HepG2 (cell line): ENCODE results near the gene PFKP. TPM values are rescaled to one million over a fixed set of nuclear protein-coding genes. Genes with fewer than 3 reads are reported as not detected.

Experiments
- ATAC-seq: fragments of 200-7000 bp; cut with Tn5 transposase; 3 replicates; pipeline ENCODE4 v1.9.1; 2020; ENCODE audit warnings: mild to moderate bottlenecking, moderate library complexity
- BruUV-seq: library from RNA; stranded (reverse); fragments of 400-500 nt; replicated peaks from 2 replicates; lab custom pipeline; 2021; lab: Mats Ljungman, UMichigan
- CTCF ChIA-PET: fragments of 300-600 bp; formaldehyde crosslinking; extraction: SDS; loops from one replicate; lab custom pipeline; 2021; ENCODE audit warnings: low total read pairs, inconsistent platforms, low intra/inter-chr PET ratio; lab: Yijun Ruan, JAX
- POLR2A ChIA-PET: fragments of 350-600 bp; sonication (Branson Sonifier 250); formaldehyde crosslinking; loops from one replicate; lab custom pipeline; 2020; ENCODE audit warnings: antibody characterized with exemption, inconsistent platforms; lab: Yijun Ruan, JAX
- DNase-seq: peaks from one replicate; pipeline ENCODE4 v3.0.0-alpha.2; 2015; ENCODE audit warnings: low spot score
- FAIRE-seq: peaks from 3 replicates; lab custom pipeline; 2011; peaks lifted over from hg19 to GRCh38; lab: Jason Lieb, UNC
- H2AFZ ChIP-seq: one replicate; pipeline ENCODE4 v1.6.1; 2011; ENCODE audit warnings: low read length, inconsistent platforms
- H3K27ac ChIP-seq: fragments of 300-600 bp; 3 replicates; pipeline ENCODE4 v1.8.0; 2011; ENCODE audit warnings: mixed run types, mild to moderate bottlenecking, mixed read lengths, low read length, inconsistent platforms; ENCODE audit not compliant: insufficient read depth; ENCODE audit errors: extremely low read length
- H3K27me3 ChIP-seq, 2 experiments: fragments of 200-600 bp in 1 of 2; 2 replicates in 1 of 2; 3 replicates in 1 of 2; pipeline versions ENCODE4 v1.6.0 to v1.8.0; 2011; ENCODE audit warnings: low read length in 2 of 2, mild to moderate bottlenecking in 2 of 2, moderate library complexity in 2 of 2, inconsistent platforms in 1 of 2; ENCODE audit not compliant: insufficient read depth in 2 of 2, control insufficient read depth in 1 of 2
- H3K36me3 ChIP-seq, 2 experiments: fragments of 200-600 bp in 1 of 2; replicated peaks in 1 of 2; 2 replicates in 1 of 2; 3 replicates in 1 of 2; pipeline versions ENCODE4 v1.5.1 to v1.8.0; 2011; ENCODE audit warnings: low read length in 2 of 2, inconsistent platforms in 1 of 2; ENCODE audit not compliant: insufficient read depth in 2 of 2, control insufficient read depth in 1 of 2
- H3K4me1 ChIP-seq: 2 replicates; pipeline ENCODE4 v1.5.1; 2012; ENCODE audit warnings: low read length, inconsistent platforms; ENCODE audit not compliant: insufficient read depth
- H3K4me2 ChIP-seq: 2 replicates; pipeline ENCODE4 v1.6.0; 2011; ENCODE audit warnings: low read depth, low read length, inconsistent platforms
- H3K4me3 ChIP-seq, 3 experiments: fragments of 200-600 bp in 1 of 3; sonication (generic), shearing (Covaris generic) in 1 of 3; replicated peaks in 1 of 3; 2 replicates each; pipeline ENCODE4 v1.5.1; 2011 to 2016; ENCODE audit warnings: low read length in 3 of 3, inconsistent platforms in 2 of 3, low read depth in 2 of 3, mild to moderate bottlenecking in 2 of 3, control low read depth in 1 of 3, mixed read lengths in 1 of 3; ENCODE audit not compliant: insufficient read depth in 1 of 3
- H3K79me2 ChIP-seq: one replicate; pipeline ENCODE4 v1.6.1; 2011; ENCODE audit warnings: low read length, inconsistent platforms; ENCODE audit not compliant: insufficient read depth
- H3K9ac ChIP-seq: 2 replicates; pipeline ENCODE4 v1.6.0; 2011; ENCODE audit warnings: mild to moderate bottlenecking, low read depth, low read length, inconsistent platforms; ENCODE audit not compliant: insufficient read depth
- H3K9me3 ChIP-seq: 2 replicates; pipeline ENCODE4 v1.5.1; 2012; ENCODE audit warnings: mild to moderate bottlenecking, low read length
- H4K20me1 ChIP-seq: 2 replicates; pipeline ENCODE4 v1.6.0; 2011; ENCODE audit warnings: inconsistent platforms, mild to moderate bottlenecking, low read length, moderate library complexity; ENCODE audit not compliant: insufficient read depth
- MZF1 ChIP-seq: sonication (generic); formaldehyde crosslinking; IDR thresholded peaks from 2 replicates; pipeline ENCODE4 v1.8.1; 2023; ENCODE audit warnings: mild to moderate bottlenecking, missing genetic modification reagents, borderline replicate concordance
- PHF21A ChIP-seq: sonication (generic); formaldehyde crosslinking; IDR thresholded peaks from 2 replicates; pipeline ENCODE4 v1.5.0; 2020; ENCODE audit warnings: mild to moderate bottlenecking, missing genetic modification reagents
- PRPF4 ChIP-seq: fragments of 200-400 bp; formaldehyde crosslinking; IDR thresholded peaks from 2 replicates; pipeline ENCODE4 v1.6.1; 2016; ENCODE audit warnings: low read length, low read depth; ENCODE audit not compliant: poor library complexity, severe bottlenecking
- ZBTB7A ChIP-seq: sonication (generic); formaldehyde crosslinking; IDR thresholded peaks from 2 replicates; pipeline ENCODE4 v1.8.0; 2022; ENCODE audit warnings: mild to moderate bottlenecking, missing genetic modification reagents
- ZNF253 ChIP-seq: sonication (generic); formaldehyde crosslinking; IDR thresholded peaks from 2 replicates; pipeline ENCODE4 v1.8.0; 2022; ENCODE audit warnings: mild to moderate bottlenecking, missing genetic modification reagents, borderline replicate concordance
- ZNF530 ChIP-seq: sonication (generic); formaldehyde crosslinking; IDR thresholded peaks from 2 replicates; pipeline ENCODE4 v1.5.0; 2020; ENCODE audit warnings: low read depth, mild to moderate bottlenecking, missing genetic modification reagents
- ZNF556 ChIP-seq: sonication (generic); formaldehyde crosslinking; IDR thresholded peaks from 2 replicates; pipeline ENCODE4 v1.4.0; 2020; ENCODE audit warnings: mild to moderate bottlenecking, missing genetic modification reagents, borderline replicate concordance
- WGBS: methylation state at CpG from one replicate; pipeline ENCODE4 v1.1.6; 2017; ENCODE audit warnings: low lambda C conversion rate; 5-methylcytosine and 5-hydroxymethylcytosine counted together
- in situ Hi-C: cut with HindIII; loops from 2 replicates; pipeline ENCODE4 v1.10.0; 2017; ENCODE audit warnings: low pct_unique_long_range_greater_than_20kb; ENCODE audit not compliant: extremely low pct_ligation_motif_present
- intact Hi-C: fragments of 100-400 bp; cut with micrococcal nuclease; formaldehyde crosslinking; loops from one replicate; pipeline ENCODE4 v1.10.0; 2022; ENCODE audit not compliant: unreplicated experiment
- polyA plus RNA-seq, 8 experiments: library from polyadenylated mRNA; depleted of rRNA in 3 of 8; stranded (reverse) in 7 of 8; unstranded in 1 of 8; fragments of >200 nt; fragmentation: Illumina TruSeq in 4 of 8; extraction: Trizol in 4 of 8; gene quantifications; 2 replicates each; pipeline versions ENCODE4 v1.2.1 to v1.2.3, GENCODE V29; 2011 to 2016; ENCODE audit warnings: low read depth in 4 of 8, missing spikeins in 1 of 8, mixed read lengths in 1 of 8; ENCODE audit not compliant: insufficient read depth in 1 of 8
- total RNA-seq, 5 experiments: library from RNA; depleted of rRNA; stranded (reverse); fragments of >200 nt; fragmentation: Illumina TruSeq; extraction: Trizol; gene quantifications; 2 replicates each; pipeline ENCODE4 v1.2.3, GENCODE V29; 2016; ENCODE audit warnings: low read depth in 1 of 5
- TF ChIP-seq, protein P1 (sequence below): sonication (generic); formaldehyde crosslinking; IDR thresholded peaks from 2 replicates; pipeline ENCODE4 v1.5.1; 2020; ENCODE audit warnings: missing genetic modification reagents, mild to moderate bottlenecking, borderline replicate concordance

The PFKP gene
- total and polyA plus RNA-seq, 2 of the 13 experiments (the other 11 are each of a cell fraction or from before 2014, with no cell fraction given): 0.80 to 2.4 TPM

GRCh38 chr10:3053155-3053554 is 14.2 kb upstream of the PFKP start:
- POLR2A ChIA-PET: no interaction called here
- Histone ChIP-seq H3K4me2 (no peak overlapping the region), H3K9me3 (no peaks in the 10 kb centered on the region), H2AFZ (no peak overlapping the region), H3K36me3 (no peaks in the 10 kb centered on the region), H3K27me3 (peaks cover 0 to 6% of the 10 kb centered on the region in 2 experiments; a peak in 1 of 5 replicates), H4K20me1 (no peaks in the 10 kb centered on the region), H3K79me2 (no peaks in the 10 kb centered on the region), H3K27ac (no peak overlapping the region), H3K9ac (no peak overlapping the region), H3K4me1 (peaks cover 8% of the 10 kb centered on the region), H3K4me3 (no peak overlapping the region)
- DNase-seq: no peak
- in situ Hi-C loops: no loop called here
- CTCF ChIA-PET: no interaction called here
- BruUV-seq: no TSS peak
- TF ChIP-seq PHF21A: no peak
- TF ChIP-seq ZNF556 (CRISPR knock-in tag): no peak
- TF ChIP-seq PRPF4: no peak
- TF ChIP-seq, protein P1, sequence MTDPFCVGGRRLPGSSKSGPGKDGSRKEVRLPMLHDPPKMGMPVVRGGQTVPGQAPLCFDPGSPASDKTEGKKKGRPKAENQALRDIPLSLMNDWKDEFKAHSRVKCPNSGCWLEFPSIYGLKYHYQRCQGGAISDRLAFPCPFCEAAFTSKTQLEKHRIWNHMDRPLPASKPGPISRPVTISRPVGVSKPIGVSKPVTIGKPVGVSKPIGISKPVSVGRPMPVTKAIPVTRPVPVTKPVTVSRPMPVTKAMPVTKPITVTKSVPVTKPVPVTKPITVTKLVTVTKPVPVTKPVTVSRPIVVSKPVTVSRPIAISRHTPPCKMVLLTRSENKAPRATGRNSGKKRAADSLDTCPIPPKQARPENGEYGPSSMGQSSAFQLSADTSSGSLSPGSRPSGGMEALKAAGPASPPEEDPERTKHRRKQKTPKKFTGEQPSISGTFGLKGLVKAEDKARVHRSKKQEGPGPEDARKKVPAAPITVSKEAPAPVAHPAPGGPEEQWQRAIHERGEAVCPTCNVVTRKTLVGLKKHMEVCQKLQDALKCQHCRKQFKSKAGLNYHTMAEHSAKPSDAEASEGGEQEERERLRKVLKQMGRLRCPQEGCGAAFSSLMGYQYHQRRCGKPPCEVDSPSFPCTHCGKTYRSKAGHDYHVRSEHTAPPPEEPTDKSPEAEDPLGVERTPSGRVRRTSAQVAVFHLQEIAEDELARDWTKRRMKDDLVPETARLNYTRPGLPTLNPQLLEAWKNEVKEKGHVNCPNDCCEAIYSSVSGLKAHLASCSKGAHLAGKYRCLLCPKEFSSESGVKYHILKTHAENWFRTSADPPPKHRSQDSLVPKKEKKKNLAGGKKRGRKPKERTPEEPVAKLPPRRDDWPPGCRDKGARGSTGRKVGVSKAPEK (CRISPR knock-in tag): no peak
- no peak for TF ChIP-seq ZBTB7A (CRISPR knock-in tag)
- TF ChIP-seq MZF1 (CRISPR knock-in tag): no peak
- TF ChIP-seq ZNF530 (CRISPR knock-in tag): no peak
- no peak for TF ChIP-seq ZNF253
- no peak for FAIRE-seq
- no peak for ATAC-seq
- intact Hi-C loops: no loop called here
- WGBS: 54% methylated on average over 2 of the region's 2 CpGs
